ENCODE results near the gene RETNLB. TPM values are rescaled to one million over a fixed set of nuclear protein-coding genes. Genes with fewer than 3 reads are reported as not detected.

RETNLB gene
- total RNA-seq, 1 donor from 2014 or later = not detected

- Histone ChIP-seq H3K27me3 (ENCODE audit: low read depth) (no peaks in the 10 kb centered on the region), H3K4me3 (no peak overlapping the region), H3K4me1 (no peaks in the 10 kb centered on the region), H3K27ac (no peak overlapping the region), H3K9me3 (no peaks in the 10 kb centered on the region), H3K36me3 (no peaks in the 10 kb centered on the region)
- TF ChIP-seq, protein P1, sequence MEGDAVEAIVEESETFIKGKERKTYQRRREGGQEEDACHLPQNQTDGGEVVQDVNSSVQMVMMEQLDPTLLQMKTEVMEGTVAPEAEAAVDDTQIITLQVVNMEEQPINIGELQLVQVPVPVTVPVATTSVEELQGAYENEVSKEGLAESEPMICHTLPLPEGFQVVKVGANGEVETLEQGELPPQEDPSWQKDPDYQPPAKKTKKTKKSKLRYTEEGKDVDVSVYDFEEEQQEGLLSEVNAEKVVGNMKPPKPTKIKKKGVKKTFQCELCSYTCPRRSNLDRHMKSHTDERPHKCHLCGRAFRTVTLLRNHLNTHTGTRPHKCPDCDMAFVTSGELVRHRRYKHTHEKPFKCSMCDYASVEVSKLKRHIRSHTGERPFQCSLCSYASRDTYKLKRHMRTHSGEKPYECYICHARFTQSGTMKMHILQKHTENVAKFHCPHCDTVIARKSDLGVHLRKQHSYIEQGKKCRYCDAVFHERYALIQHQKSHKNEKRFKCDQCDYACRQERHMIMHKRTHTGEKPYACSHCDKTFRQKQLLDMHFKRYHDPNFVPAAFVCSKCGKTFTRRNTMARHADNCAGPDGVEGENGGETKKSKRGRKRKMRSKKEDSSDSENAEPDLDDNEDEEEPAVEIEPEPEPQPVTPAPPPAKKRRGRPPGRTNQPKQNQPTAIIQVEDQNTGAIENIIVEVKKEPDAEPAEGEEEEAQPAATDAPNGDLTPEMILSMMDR (IDR thresholded peaks at IDR 0.05) = no peak
- ATAC-seq (no peak), DNase-seq (no peak)
- intact Hi-C loops (cut with DNase I) = no loop called here
These were observed 37.9 kb downstream of the RETNLB start for GRCh38 chr3:108719178-108719806.

- ATAC-seq (no peak), DNase-seq (no peak)
- TF ChIP-seq, protein P1 (IDR thresholded peaks at IDR 0.05) = no peak
- H3K4me1 ChIP-seq = no peaks in the 10 kb centered on the region
- intact Hi-C loops (cut with DNase I) = no loop called here
- H3K4me3 ChIP-seq = no peak overlapping the region
- no peak overlapping the region for H3K27ac ChIP-seq
- H3K9me3 ChIP-seq = no peaks in the 10 kb centered on the region
- H3K36me3 ChIP-seq = no peaks in the 10 kb centered on the region
- H3K27me3 ChIP-seq (ENCODE audit: low read depth) = no peaks in the 10 kb centered on the region
These were observed 38.8 kb downstream of the RETNLB start for GRCh38 chr3:108718454-108718853.

- DNase-seq (no peak), ATAC-seq (no peak)
- intact Hi-C loops (cut with DNase I) = no loop called here
- Histone ChIP-seq H3K27ac (no peak overlapping the region), H3K4me1 (no peaks in the 10 kb centered on the region), H3K4me3 (no peak overlapping the region), H3K27me3 (ENCODE audit: low read depth) (no peaks in the 10 kb centered on the region), H3K36me3 (no peaks in the 10 kb centered on the region), H3K9me3 (no peaks in the 10 kb centered on the region)
- TF ChIP-seq, protein P1 (IDR thresholded peaks at IDR 0.05) = no peak
These were observed 43.4 kb downstream of the RETNLB start for GRCh38 chr3:108713816-108714215.

GRCh38 chr3:108713009-108713516 lies 44.1 kb downstream of the RETNLB start:
- DNase-seq (no peak), ATAC-seq (no peak)
- H3K27me3 ChIP-seq (ENCODE audit: low read depth) = no peaks in the 10 kb centered on the region
- no peaks in the 10 kb centered on the region for H3K9me3 ChIP-seq
- H3K36me3 ChIP-seq = no peaks in the 10 kb centered on the region
- H3K27ac ChIP-seq = no peak overlapping the region
- TF ChIP-seq, protein P1 (IDR thresholded peaks at IDR 0.05) = no peak
- no peak overlapping the region for H3K4me3 ChIP-seq
- intact Hi-C loops (cut with DNase I) = no loop called here
- H3K4me1 ChIP-seq = no peaks in the 10 kb centered on the region

Other genes with a start within 250 kb of the RETNLB start
- gene MYH15, start 246.8 kb downstream of the RETNLB start, total RNA-seq = 1.0 TPM
- 3.2 TPM for gene CIP2A, start 168.0 kb downstream of the RETNLB start, total RNA-seq
- 13.5 TPM for gene DZIP3, start 167.7 kb downstream of the RETNLB start, total RNA-seq
- gene TRAT1, start 65.4 kb upstream of the RETNLB start, total RNA-seq = 1.3 TPM
- not detected for gene GUCA1C, start 196.5 kb upstream of the RETNLB start, total RNA-seq

All from lower lobe of right lung (tissue), 2 donors.